CD4-positive, alpha-beta T cell (primary cell): ENCODE results near the gene CENPF. TPM values are rescaled to one million over a fixed set of nuclear protein-coding genes. Genes with fewer than 3 reads are reported as not detected.
A peak's percentile ranks its signal among the peaks of the same experiment; 100 is the strongest.

Source experiments
- ATAC-seq: fragments of 200-7000 bp; cut with Tn5 transposase; one replicate; pipeline ENCODE4 v1.10.0; 2022; ENCODE audit warnings: mild to moderate bottlenecking; ENCODE audit not compliant: poor library complexity
- CTCF ChIA-PET: fragments of 350-600 bp; sonication (Branson Sonifier 250); formaldehyde crosslinking; loops from one replicate; lab custom pipeline; 2021; ENCODE audit warnings: antibody characterized with exemption, inconsistent platforms; lab: Charles Lee
- POLR2A ChIA-PET: fragments of 350-600 bp; sonication (Branson Sonifier 250); formaldehyde crosslinking; loops from one replicate; lab custom pipeline; 2021; ENCODE audit warnings: antibody characterized with exemption, inconsistent platforms; lab: Charles Lee
- DNase-seq, 14 experiments: peaks; one replicate each; pipeline ENCODE4 v3.0.0-alpha.2; 2013 to 2020; ENCODE audit warnings: mixed read lengths in 2 of 14
- H3K27ac ChIP-seq, 2 donors: one replicate each; pipeline versions ENCODE4 v1.5.1 to v1.7.0; 2013; ENCODE audit warnings: low read length in 2 of 2, low read depth in 1 of 2, mild to moderate bottlenecking in 1 of 2
- H3K27me3 ChIP-seq, 2 experiments: 1 replicate in 1 of 2; 2 replicates in 1 of 2; pipeline versions ENCODE4 v1.6.1 to v1.7.0; 2013; ENCODE audit warnings: low read length in 2 of 2, control low read depth in 1 of 2, mild to moderate bottlenecking in 1 of 2, moderate library complexity in 1 of 2; ENCODE audit not compliant: insufficient read depth in 2 of 2, control insufficient read depth in 1 of 2
- H3K36me3 ChIP-seq: one replicate; pipeline ENCODE4 v1.6.1; 2013; ENCODE audit warnings: low read length, control low read depth; ENCODE audit not compliant: insufficient read depth
- H3K4me1 ChIP-seq: one replicate; pipeline ENCODE4 v1.6.1; 2013; ENCODE audit warnings: low read length, control low read depth; ENCODE audit not compliant: insufficient read depth
- H3K4me3 ChIP-seq: one replicate; pipeline ENCODE4 v1.5.1; 2013; ENCODE audit warnings: mild to moderate bottlenecking, low read length, moderate library complexity
- H3K9me3 ChIP-seq, 2 experiments: 1 replicate in 1 of 2; 2 replicates in 1 of 2; pipeline versions ENCODE4 v1.6.1 to v1.7.0; 2013; ENCODE audit warnings: low read length in 2 of 2, mild to moderate bottlenecking in 2 of 2, control low read depth in 1 of 2, moderate library complexity in 1 of 2; ENCODE audit not compliant: control insufficient read depth in 1 of 2, insufficient read depth in 1 of 2
- H3K27ac Mint-ChIP-seq: one replicate; pipeline ENCODE4 v1.8.0; 2020; ENCODE audit warnings: mixed read lengths
- H3K27me3 Mint-ChIP-seq: one replicate; pipeline ENCODE4 v1.8.0; 2021; ENCODE audit warnings: mixed read lengths
- H3K36me3 Mint-ChIP-seq: one replicate; pipeline ENCODE4 v1.8.0; 2021; ENCODE audit warnings: low read depth, mixed read lengths
- H3K4me1 Mint-ChIP-seq: one replicate; pipeline ENCODE4 v1.8.0; 2021; ENCODE audit warnings: low read depth, mixed read lengths
- H3K4me3 Mint-ChIP-seq: one replicate; pipeline ENCODE4 v1.8.0; 2020; ENCODE audit warnings: mild to moderate bottlenecking, mixed read lengths
- H3K9me3 Mint-ChIP-seq: one replicate; pipeline ENCODE4 v1.8.0; 2020; ENCODE audit warnings: mixed read lengths
- CTCF ChIP-seq: fragments of 200-600 bp; IDR thresholded peaks from one replicate; pipeline ENCODE4 v1.8.0; 2022; ENCODE audit warnings: antibody characterized with exemption, mild to moderate bottlenecking
- intact Hi-C, 2 experiments: fragments of 100-400 bp; cut with DNase I in 1 of 2; cut with micrococcal nuclease in 1 of 2; formaldehyde crosslinking; loops; one replicate each; pipeline versions ENCODE4 v1.15.1 to v1.9.0; 2023 to 2025; cut with DNase I, micrococcal nuclease
- total RNA-seq, 174 experiments: library from RNA in 2 of 174; stranded (reverse) in 2 of 174; gene quantifications; one replicate each; pipeline ENCODE4 v1.2.3 and lab custom pipeline; 2021 to 2026

Gene CENPF
- total RNA-seq, 2 experiments from 2014 or later, result 3.4 to 3.8 TPM

DNA sequence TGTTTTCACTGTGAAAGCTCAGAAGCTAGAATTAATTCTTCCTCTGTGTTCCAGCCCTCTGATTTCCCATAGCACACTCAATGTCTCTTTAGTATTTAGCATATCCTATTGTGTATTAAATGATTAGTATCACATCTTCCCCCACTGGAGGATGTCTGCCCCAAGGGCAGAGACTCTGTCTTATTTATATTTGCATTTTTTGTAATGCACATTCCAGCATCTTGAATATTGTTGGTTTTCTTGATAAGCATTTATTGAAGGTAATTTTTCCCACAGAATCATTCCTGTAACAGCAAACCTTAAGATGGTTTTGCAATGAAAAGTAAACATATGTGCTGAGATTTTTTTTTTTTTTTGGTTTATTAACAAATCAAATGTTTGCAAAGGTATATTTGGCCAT, 34.1 kb downstream of the CENPF start:
- Mint-ChIP-seq H3K36me3 (no peaks in the 10 kb centered on the region), H3K27me3 (no peaks in the 10 kb centered on the region), H3K4me1 (peaks cover 31% of the 10 kb centered on the region), H3K4me3 (no peak overlapping the region), H3K27ac (no peak overlapping the region), H3K9me3 (no peaks in the 10 kb centered on the region)
- ChIA-PET POLR2A (no interaction called here), CTCF (no interaction called here)
- intact Hi-C loops, result loop anchor here in 1 of 2 experiments (1.0 kb wide), 1 partner anchor 9 kb away; no protein-coding TSS in a partner anchor
- H3K27me3 ChIP-seq, result no peaks in the 10 kb centered on the region
- TF ChIP-seq CTCF, result no peak
- no peak for DNase-seq
- H3K4me1 ChIP-seq, result peaks cover 14% of the 10 kb centered on the region
- no peaks in the 10 kb centered on the region for H3K9me3 ChIP-seq
- H3K27ac ChIP-seq, result no peak overlapping the region
- H3K4me3 ChIP-seq, result no peak overlapping the region
- H3K36me3 ChIP-seq, result no peaks in the 10 kb centered on the region
- no peak for ATAC-seq

DNA sequence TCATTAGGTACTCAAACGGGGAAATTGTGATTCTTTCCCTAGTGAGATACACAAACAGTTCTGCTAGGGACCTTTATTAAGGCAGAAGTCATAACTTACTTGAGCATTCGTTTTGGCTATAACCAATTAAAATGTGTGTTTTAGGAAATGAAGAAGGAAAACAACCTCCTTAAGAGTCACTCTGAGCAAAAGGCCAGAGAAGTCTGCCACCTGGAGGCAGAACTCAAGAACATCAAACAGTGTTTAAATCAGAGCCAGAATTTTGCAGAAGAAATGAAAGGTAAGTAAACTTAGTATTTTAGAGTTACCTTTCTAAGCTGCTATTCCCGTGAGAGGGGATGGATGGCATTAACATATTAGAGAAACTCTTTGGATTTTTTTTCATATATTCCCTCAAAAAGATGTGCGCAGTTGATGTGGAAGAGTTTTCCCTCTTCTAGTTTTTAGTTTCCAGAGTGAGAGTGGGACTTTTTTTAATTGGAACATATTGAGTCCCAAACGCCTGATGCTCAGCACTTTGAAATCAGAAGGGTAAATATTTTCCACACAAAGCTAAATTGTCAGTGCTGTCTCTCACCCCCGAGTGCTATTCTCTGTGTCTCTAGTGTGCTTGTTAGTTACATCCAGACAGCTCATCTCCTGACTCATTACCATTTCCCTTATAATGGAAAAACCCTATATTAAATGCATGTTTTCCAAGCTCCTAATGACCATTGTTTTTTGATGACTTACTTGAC, 34.9 kb downstream of the CENPF start:
- peak; percentile 75 for TF ChIP-seq CTCF
- H3K27ac Mint-ChIP-seq, result no peak overlapping the region
- Histone ChIP-seq H3K27me3 (no peaks in the 10 kb centered on the region), H3K4me1 (peaks cover 18% of the 10 kb centered on the region), H3K27ac (no peak overlapping the region), H3K9me3 (no peaks in the 10 kb centered on the region), H3K36me3 (no peaks in the 10 kb centered on the region), H3K4me3 (no peak overlapping the region)
- DNase-seq (peak in 9 of 14 experiments; percentile 3 to 67 (median 19)), ATAC-seq (peak; percentile 27)
- peaks cover 23% of the 10 kb centered on the region for H3K4me1 Mint-ChIP-seq
- H3K9me3 Mint-ChIP-seq, result no peaks in the 10 kb centered on the region
- CTCF ChIA-PET, result interaction anchor here (0.8 to 1.1 kb wide), 3 partner anchors 10 to 45 kb away, joined by 3 to 4 read pairs (median 3); no protein-coding TSS in a partner anchor
- H3K27me3 Mint-ChIP-seq, result no peaks in the 10 kb centered on the region
- intact Hi-C loops, result loop anchor here in 1 of 2 experiments (1.0 kb wide), 1 partner anchor 10 kb away; no protein-coding TSS in a partner anchor
- POLR2A ChIA-PET, result interaction anchor here (1.0 kb wide), 1 partner anchor 18 kb away, joined by 3 read pairs; no protein-coding TSS in a partner anchor
- H3K36me3 Mint-ChIP-seq, result no peaks in the 10 kb centered on the region
- H3K4me3 Mint-ChIP-seq, result peak overlapping the region; percentile 68

GRCh38 chr1:214638459-214638807, 35.4 kb downstream of the CENPF start:
- no peak overlapping the region for H3K27ac Mint-ChIP-seq
- ChIA-PET POLR2A (interaction anchor here (1.0 kb wide), 1 partner anchor 18 kb away, joined by 3 read pairs; no protein-coding TSS in a partner anchor), CTCF (interaction anchor here (0.8 to 1.1 kb wide), 3 partner anchors 11 to 46 kb away, joined by 3 to 4 read pairs (median 3); no protein-coding TSS in a partner anchor)
- intact Hi-C loops, result no loop called here
- DNase-seq (peak in 1 of 14 experiments; percentile 42), ATAC-seq (no peak)
- no peaks in the 10 kb centered on the region for H3K27me3 ChIP-seq
- H3K36me3 ChIP-seq, result no peaks in the 10 kb centered on the region
- H3K4me1 Mint-ChIP-seq, result peaks cover 18% of the 10 kb centered on the region
- no peaks in the 10 kb centered on the region for H3K9me3 ChIP-seq
- H3K9me3 Mint-ChIP-seq, result no peaks in the 10 kb centered on the region
- no peak overlapping the region for H3K27ac ChIP-seq
- H3K36me3 Mint-ChIP-seq, result no peaks in the 10 kb centered on the region
- H3K4me1 ChIP-seq, result peaks cover 21% of the 10 kb centered on the region
- no peak overlapping the region for H3K4me3 ChIP-seq
- peak overlapping the region; percentile 68 for H3K4me3 Mint-ChIP-seq
- no peak for TF ChIP-seq CTCF
- H3K27me3 Mint-ChIP-seq, result no peaks in the 10 kb centered on the region
